PC-9 (cell line): ENCODE data around the gene REEP5.

Source experiments
- EZH2 ChIP-seq: fragments of 200-600 bp; sonication (generic); IDR thresholded peaks from 2 replicates; pipeline ENCODE4 v1.8.0; 2017; ENCODE audit warnings: antibody characterized with exemption, low read depth
- TF ChIP-seq, protein P1 (sequence below): fragments of 200-600 bp; sonication (generic); conservative IDR thresholded peaks from 2 replicates; pipeline ENCODE4 v1.6.1; 2017; ENCODE audit warnings: mixed run types, antibody characterized with exemption, mild to moderate bottlenecking, moderate library complexity

DNA sequence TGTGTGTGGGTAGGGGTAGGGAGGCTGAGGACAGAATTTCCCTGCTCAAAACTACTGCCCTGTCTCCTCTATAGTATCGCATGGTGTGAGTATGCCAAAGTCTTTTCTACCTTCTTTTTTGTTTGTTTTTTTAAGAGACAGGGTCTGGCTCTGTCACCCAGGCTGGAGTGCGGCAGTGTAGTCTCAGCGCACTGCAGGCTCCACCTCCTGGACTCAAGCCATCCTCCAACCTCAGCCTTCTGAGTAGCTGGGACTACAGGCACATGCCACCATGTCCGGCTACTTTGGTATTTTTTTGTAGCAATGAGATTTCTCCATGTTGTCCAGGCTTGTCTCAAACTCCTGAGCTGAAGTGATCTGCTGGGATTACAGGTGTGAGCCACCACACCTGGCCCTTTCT, 58.5 kb downstream of the REEP5 start:
- TF ChIP-seq, protein P1, sequence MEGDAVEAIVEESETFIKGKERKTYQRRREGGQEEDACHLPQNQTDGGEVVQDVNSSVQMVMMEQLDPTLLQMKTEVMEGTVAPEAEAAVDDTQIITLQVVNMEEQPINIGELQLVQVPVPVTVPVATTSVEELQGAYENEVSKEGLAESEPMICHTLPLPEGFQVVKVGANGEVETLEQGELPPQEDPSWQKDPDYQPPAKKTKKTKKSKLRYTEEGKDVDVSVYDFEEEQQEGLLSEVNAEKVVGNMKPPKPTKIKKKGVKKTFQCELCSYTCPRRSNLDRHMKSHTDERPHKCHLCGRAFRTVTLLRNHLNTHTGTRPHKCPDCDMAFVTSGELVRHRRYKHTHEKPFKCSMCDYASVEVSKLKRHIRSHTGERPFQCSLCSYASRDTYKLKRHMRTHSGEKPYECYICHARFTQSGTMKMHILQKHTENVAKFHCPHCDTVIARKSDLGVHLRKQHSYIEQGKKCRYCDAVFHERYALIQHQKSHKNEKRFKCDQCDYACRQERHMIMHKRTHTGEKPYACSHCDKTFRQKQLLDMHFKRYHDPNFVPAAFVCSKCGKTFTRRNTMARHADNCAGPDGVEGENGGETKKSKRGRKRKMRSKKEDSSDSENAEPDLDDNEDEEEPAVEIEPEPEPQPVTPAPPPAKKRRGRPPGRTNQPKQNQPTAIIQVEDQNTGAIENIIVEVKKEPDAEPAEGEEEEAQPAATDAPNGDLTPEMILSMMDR, result no peak
- no peak for TF ChIP-seq EZH2
